Activated T-helper 2 cell treated with anti-CD3 and anti-CD28 coated beads, Interferon-gamma antibody, Interleukin-2, Interleukin-4, amounts not matched to agents 10 μg/mL and 5 μg/mL and 100 μg/mL, durations not matched to agents 14 hours and 24 hours and 36 hours (primary cell): ENCODE results near the gene ARRDC2. TPM values are rescaled to one million over a fixed set of nuclear protein-coding genes. Genes with fewer than 3 reads are reported as not detected.

Experiments used
- DNase-seq: peaks from one replicate; pipeline ENCODE4 v3.0.0; 2021; ENCODE audit warnings: low spot score
- H3K27ac Mint-ChIP-seq: one replicate; pipeline ENCODE4 v1.8.0; 2021; ENCODE audit warnings: mixed read lengths
- H3K27me3 Mint-ChIP-seq: one replicate; pipeline ENCODE4 v1.8.0; 2021; ENCODE audit warnings: low read depth, mixed read lengths
- H3K36me3 Mint-ChIP-seq: one replicate; pipeline ENCODE4 v1.8.0; 2021; ENCODE audit warnings: low read depth, mixed read lengths
- H3K4me1 Mint-ChIP-seq: one replicate; pipeline ENCODE4 v1.8.0; 2021; ENCODE audit warnings: low read depth, mixed read lengths
- H3K4me3 Mint-ChIP-seq: one replicate; pipeline ENCODE4 v1.8.0; 2021; ENCODE audit warnings: low read depth, mild to moderate bottlenecking, moderate library complexity, mixed read lengths
- H3K9me3 Mint-ChIP-seq: one replicate; pipeline ENCODE4 v1.8.0; 2021; ENCODE audit warnings: mixed read lengths
- intact Hi-C: fragments of 100-400 bp; cut with micrococcal nuclease; formaldehyde crosslinking; loops from one replicate; pipeline ENCODE4 v1.15.1; 2023
- total RNA-seq: library from RNA; stranded (reverse); gene quantifications from 2 replicates; pipeline ENCODE4 v1.2.3, GENCODE V29; 2022

Gene ARRDC2
- total RNA-seq, 1 donor from 2014 or later: 40.5 TPM

GRCh38 chr19:18059902-18060301, 51.9 kb downstream of the ARRDC2 start:
- Mint-ChIP-seq H3K9me3 (no peaks in the 10 kb centered on the region), H3K4me3 (no peak overlapping the region), H3K27me3 (no peaks in the 10 kb centered on the region), H3K4me1 (peaks cover 6% of the 10 kb centered on the region), H3K36me3 (peaks cover 36% of the 10 kb centered on the region), H3K27ac (no peak overlapping the region)
- intact Hi-C loops: loop anchor here (5.0 kb wide), 1 partner anchor 123 kb away; no protein-coding TSS in a partner anchor
- no peak for DNase-seq

GRCh38 chr19:18060472-18060871, 52.5 kb downstream of the ARRDC2 start:
- no peak overlapping the region for H3K27ac Mint-ChIP-seq
- H3K36me3 Mint-ChIP-seq: peaks cover 40% of the 10 kb centered on the region
- H3K4me3 Mint-ChIP-seq: no peak overlapping the region
- intact Hi-C loops: no loop called here
- H3K27me3 Mint-ChIP-seq: no peaks in the 10 kb centered on the region
- no peaks in the 10 kb centered on the region for H3K9me3 Mint-ChIP-seq
- no peak for DNase-seq
- peaks cover 6% of the 10 kb centered on the region for H3K4me1 Mint-ChIP-seq

DNA sequence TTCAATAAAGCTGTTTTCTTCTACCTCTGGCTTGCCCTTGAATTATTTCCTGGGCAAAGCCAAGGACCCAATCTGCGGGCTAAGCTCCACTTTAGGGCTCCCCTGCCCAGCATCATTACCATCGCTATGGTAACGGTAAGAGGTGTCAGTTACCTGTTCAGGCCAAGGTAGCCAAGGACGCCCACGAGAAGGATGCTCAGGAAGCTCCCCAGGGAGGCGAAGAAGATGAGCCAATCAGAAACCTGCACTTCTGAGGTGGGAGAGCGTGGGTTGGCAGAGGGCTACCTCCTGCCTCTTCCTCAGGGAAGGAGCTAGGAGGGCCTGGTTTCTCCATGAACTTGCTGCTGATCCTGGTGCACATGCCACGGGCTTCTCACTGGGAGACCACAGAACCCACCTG, 54.1 kb downstream of the ARRDC2 start:
- Mint-ChIP-seq H3K27ac (no peak overlapping the region), H3K4me1 (peaks cover 6% of the 10 kb centered on the region), H3K36me3 (peaks cover 40% of the 10 kb centered on the region), H3K4me3 (no peak overlapping the region), H3K9me3 (no peaks in the 10 kb centered on the region), H3K27me3 (no peaks in the 10 kb centered on the region)
- no peak for DNase-seq
- intact Hi-C loops: no loop called here

GRCh38 chr19:18063463-18063862, 55.5 kb downstream of the ARRDC2 start:
- intact Hi-C loops: no loop called here
- H3K27ac Mint-ChIP-seq: no peak overlapping the region
- no peaks in the 10 kb centered on the region for H3K9me3 Mint-ChIP-seq

More at GRCh38 chr19:18063463-18063862, 55.5 kb downstream of the ARRDC2 start:
- no peak for DNase-seq
- H3K4me3 Mint-ChIP-seq: no peak overlapping the region
- peaks cover under 1% of the 10 kb centered on the region for H3K4me1 Mint-ChIP-seq
- peaks cover 40% of the 10 kb centered on the region for H3K36me3 Mint-ChIP-seq
- no peaks in the 10 kb centered on the region for H3K27me3 Mint-ChIP-seq

Other genes starting within 250 kb of the ARRDC2 start
- gene B3GNT3, start 213.0 kb upstream of the ARRDC2 start, total RNA-seq: not detected in 2 replicates
- gene INSL3, start 186.7 kb upstream of the ARRDC2 start, total RNA-seq: 6.2 and 6.9 TPM in 2 replicates
- gene JAK3, start 160.2 kb upstream of the ARRDC2 start, total RNA-seq: 212 and 221 TPM in 2 replicates
- 2,784 and 2,842 TPM in 2 replicates for gene RPL18A, start 148.3 kb upstream of the ARRDC2 start, total RNA-seq
- gene SLC5A5, start 136.2 kb upstream of the ARRDC2 start, total RNA-seq: 0.69 and 0.75 TPM in 2 replicates
- 116 and 123 TPM in 2 replicates for gene CCDC124, start 75.2 kb upstream of the ARRDC2 start, total RNA-seq
- gene KCNN1, start 41.1 kb upstream of the ARRDC2 start, total RNA-seq: 0.14 and 0.16 TPM in 2 replicates
- gene IL12RB1, start 78.8 kb downstream of the ARRDC2 start, total RNA-seq: 41.4 and 43.3 TPM in 2 replicates
- 16.6 and 17.2 TPM in 2 replicates for gene MAST3, start 89.6 kb downstream of the ARRDC2 start, total RNA-seq
- gene PIK3R2, start 145.0 kb downstream of the ARRDC2 start, total RNA-seq: 19.4 and 21.4 TPM in 2 replicates
- gene IFI30, start 165.6 kb downstream of the ARRDC2 start, total RNA-seq: 37.0 and 41.2 TPM in 2 replicates
- gene MPV17L2, start 185.0 kb downstream of the ARRDC2 start, total RNA-seq: 14.5 and 14.8 TPM in 2 replicates
- 6.3 and 7.4 TPM in 2 replicates for gene RAB3A, start 195.9 kb downstream of the ARRDC2 start, total RNA-seq
- 0.14 TPM in 2 replicates for gene PDE4C, start 218.3 kb downstream of the ARRDC2 start, total RNA-seq